Right lung (tissue), 10 donors: ENCODE results near the gene FBXO24. TPM values are rescaled to one million over a fixed set of nuclear protein-coding genes. Genes with fewer than 3 reads are reported as not detected.
"Not testable (repeated sequence)": the region's sequence is repeated elsewhere in the genome, so short reads cannot be mapped to it uniquely, and the experiment has no call there.

Source experiments
- DNase-seq, 2 donors: peaks; one replicate each; pipeline ENCODE4 v3.0.0-alpha.2; 2013
- long read RNA-seq, 8 donors: transcript quantifications; one replicate each; lab custom pipeline, GENCODE V29; 2026
- polyA plus RNA-seq, 5 donors: library from polyadenylated mRNA; unstranded; fragments of 120-200 nt; gene quantifications; one replicate each; pipeline versions ENCODE4 v1.2.1 to v1.2.3, GENCODE V29; 2013; ENCODE audit warnings: inconsistent platforms in 1 of 5, low replicate concordance in 1 of 5; ENCODE audit not compliant: insufficient read length in 5 of 5, insufficient read depth in 1 of 5

Gene FBXO24, protein sequence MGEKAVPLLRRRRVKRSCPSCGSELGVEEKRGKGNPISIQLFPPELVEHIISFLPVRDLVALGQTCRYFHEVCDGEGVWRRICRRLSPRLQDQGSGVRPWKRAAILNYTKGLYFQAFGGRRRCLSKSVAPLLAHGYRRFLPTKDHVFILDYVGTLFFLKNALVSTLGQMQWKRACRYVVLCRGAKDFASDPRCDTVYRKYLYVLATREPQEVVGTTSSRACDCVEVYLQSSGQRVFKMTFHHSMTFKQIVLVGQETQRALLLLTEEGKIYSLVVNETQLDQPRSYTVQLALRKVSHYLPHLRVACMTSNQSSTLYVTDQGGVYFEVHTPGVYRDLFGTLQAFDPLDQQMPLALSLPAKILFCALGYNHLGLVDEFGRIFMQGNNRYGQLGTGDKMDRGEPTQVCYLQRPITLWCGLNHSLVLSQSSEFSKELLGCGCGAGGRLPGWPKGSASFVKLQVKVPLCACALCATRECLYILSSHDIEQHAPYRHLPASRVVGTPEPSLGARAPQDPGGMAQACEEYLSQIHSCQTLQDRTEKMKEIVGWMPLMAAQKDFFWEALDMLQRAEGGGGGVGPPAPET
- polyA plus RNA-seq, result 1 to 10 TPM; 4.0 to 4.8 (median 4.5) TPM
- long read RNA-seq, donor 1, result 0 reads
- long read RNA-seq, donor 2, result 0 reads
- long read RNA-seq, donor 3, result 0 reads
- long read RNA-seq, donor 4, partial matches to known transcripts, result 13 of 13 reads
- long read RNA-seq, donor 4, other reads (novel, unspliced or antisense), result 0 of 13 reads
- long read RNA-seq, donor 5, result 0 reads
- long read RNA-seq, donor 6, result 0 reads
- long read RNA-seq, donor 7, partial matches to known transcripts, result 18 of 18 reads
- long read RNA-seq, donor 7, other reads (novel, unspliced or antisense), result 0 of 18 reads
- long read RNA-seq, donor 8, result 0 reads

DNA sequence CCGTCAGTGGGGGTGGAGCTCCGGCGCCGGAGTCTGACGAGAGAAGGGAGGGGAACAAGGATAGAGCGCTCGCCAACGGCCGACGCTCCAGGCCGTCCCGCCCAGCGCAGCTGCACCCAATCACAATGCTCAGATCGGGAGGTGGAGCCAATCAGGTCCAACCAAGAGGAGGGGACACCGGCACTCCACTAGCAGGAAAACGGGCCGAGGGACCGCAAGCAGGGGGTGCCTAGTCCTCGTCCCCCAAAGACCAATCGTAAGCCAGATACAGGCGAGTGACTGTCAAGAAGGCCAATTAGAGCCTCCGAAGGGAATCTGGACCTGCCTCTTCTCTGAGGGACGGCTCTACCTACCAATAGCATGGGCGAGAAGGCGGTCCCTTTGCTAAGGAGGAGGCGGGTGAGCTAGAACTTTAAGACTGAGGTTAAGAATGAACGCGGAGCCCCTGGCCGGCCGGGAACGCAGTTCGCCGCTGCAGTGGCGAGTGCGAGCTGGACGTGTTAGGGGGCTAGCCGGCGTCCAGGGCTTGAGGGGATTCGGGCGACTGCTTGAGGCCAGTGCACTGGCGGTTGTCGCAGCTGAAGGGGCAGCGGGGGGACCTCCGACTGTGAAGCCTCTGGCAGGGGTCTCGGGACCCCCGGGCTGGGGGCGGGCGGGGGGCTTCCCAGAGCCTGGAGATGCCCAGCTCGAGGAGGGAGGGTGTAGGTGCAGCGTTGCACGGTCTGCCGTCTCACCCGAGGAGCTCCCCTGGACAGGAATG is at the start of gene FBXO24:
FBXO24 (plus strand) TSS at position 63 of the 760 bp plus-strand sequence; CDS start at position 361, 298 bp downstream.
- peak; percentile 100 for DNase-seq

DNA sequence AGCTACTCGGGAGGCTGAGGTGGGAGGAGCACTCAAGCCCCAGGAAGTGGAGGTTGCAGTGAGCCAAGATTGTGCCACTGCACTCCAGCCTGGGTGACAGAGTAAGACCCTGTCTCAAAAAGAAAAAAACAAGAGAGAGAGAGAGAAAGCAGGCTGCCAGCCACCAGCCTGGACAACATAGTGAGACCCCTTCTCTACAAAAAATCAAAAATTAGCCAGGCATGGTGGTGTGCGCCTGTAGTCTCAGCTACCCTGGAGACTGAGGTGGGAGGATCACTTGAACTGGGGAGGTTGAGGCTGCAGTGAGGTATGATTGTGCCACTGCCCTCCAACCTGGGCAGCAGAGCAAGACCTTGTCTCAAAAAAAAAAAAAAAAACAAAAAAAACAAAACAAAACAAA is 49.4 kb upstream of the FBXO24 start:
- DNase-seq, result not testable (repeated sequence)

DNA sequence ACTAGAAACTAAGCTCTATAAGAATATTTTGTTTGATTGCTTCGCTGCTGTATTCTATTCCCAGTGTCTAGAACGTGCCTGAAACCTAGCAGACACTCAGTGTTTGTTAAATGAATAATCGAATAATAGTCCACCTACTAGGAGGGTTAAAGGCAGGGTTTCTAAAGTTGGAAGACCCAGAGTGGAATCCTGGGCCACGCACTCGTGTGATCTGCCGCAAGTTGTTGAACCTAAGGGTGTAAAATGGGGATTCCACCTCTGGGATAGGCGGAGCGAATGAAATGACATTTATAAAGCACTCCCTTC is 47.8 kb upstream of the FBXO24 start:
- DNase-seq, result no peak

DNA sequence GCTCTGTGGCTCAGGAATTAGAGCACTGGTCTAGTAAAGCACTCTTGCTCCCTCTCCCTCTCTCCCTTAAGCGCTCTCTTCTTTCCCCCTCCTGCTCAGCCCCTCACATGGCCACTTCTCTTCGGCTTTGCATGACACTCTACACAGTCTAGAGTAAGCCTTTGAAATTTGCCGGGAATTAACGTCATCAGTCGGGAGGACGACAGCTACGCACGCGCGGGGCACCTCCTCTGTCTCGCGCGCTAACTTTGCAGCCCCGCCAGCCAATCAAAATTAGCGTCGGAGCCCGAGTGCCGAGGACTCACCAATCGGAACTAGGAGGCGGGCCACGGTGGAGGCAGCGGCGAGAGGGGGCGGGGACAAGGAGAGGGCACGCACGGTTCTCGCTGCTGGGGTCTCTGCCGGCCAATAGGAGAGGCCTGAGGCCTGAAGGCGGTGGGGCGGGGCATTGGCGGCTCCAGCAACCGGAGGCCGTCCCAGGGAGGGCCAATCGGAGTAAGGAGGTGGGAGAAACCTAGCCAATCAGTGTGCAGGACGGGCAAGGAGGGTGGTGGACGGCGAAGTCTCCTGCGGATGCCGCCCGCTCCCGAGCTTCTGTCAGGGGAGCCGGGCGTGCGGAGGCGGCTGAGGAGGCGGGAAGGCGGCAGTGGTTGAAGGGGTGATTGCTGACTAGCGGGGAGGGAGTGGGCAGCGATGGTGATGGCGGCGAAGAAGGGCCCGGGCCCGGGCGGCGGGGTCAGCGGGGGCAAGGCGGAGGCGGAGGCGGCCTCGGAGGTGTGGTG is 47.3 kb upstream of the FBXO24 start, which contains the start of gene AGFG2:
AGFG2 (plus strand) TSS at position 550 of the 782 bp plus-strand sequence; CDS start at position 694, 144 bp downstream.
- DNase-seq, result peak; percentile 100

DNA sequence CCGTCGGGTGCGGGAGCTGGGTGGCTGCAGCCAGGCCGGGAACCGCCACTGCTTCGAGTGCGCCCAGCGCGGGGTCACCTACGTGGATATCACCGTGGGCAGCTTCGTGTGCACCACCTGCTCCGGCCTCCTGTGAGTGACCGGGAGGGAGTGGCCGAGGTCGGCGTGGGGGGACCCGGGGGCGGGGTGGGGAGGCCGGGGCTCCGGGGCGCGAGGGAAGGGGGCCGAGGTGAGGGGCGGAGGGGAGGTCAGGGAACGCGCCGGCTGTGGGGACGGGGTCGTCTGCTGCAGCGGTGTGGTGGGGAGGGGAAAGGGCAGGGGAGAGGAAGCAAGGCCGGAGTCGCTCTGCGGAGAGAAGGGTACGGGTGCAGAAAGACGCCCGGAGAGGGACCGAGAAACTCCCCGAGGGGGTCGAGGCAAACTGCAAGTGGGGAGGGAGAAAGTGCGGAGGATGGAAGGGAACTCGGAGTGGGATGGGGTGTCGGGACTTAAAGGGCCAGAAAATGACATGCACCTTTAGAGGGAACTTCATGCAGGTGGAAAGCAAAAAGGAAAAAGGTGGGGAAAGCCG is 46.6 kb upstream of the FBXO24 start:
- DNase-seq, result no peak

DNA sequence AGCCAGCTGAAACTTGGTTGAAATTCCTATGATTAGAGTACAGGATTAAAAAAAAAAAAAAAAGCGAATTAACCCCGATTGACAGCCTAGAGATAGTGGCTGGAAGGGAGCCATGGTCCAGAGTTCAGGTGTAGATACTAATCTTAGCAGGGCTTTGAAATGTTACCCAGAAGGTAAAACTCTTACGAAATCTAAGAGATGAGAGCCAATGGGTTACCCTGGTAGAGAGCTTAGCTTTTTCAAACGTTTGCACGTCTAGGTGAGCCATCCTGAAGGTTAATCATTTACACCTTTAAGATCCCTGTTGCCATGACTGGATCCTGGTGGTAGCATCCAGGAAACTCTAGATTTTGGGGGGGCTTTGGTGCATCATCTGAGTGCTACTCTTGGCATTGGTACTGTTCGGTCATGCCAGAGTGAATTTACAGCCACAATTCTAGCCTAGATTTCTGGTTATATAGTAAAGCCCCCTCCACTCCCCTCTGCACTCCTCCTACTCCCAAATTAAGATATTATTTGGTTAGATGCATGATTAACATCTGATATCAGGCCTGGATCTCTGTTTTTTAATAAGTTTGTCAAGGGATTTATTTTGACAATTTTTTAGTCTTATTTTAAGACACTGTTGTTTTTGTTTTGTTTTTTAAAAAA is 45.9 kb upstream of the FBXO24 start:
- DNase-seq, result no peak

DNA sequence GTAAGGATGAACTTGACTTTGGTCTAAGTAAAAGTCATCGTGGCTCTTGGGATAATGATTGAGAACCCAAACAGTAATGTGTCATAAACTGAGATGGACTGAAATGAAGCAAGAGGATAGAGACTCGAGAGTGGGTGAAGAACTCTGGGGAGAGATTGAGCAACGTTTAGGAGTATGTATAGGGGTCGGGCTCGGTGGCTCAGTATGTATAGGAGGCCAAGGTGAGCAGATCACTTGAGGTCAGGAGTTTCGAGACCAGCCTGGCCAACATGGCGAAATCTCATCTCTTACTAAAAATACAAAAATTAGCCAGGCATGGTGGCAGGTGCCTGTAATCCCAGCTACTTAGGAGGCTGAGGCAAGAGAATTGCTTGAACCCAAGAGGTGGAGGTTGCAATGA is 44.8 kb upstream of the FBXO24 start:
- not testable (repeated sequence) for DNase-seq

DNA sequence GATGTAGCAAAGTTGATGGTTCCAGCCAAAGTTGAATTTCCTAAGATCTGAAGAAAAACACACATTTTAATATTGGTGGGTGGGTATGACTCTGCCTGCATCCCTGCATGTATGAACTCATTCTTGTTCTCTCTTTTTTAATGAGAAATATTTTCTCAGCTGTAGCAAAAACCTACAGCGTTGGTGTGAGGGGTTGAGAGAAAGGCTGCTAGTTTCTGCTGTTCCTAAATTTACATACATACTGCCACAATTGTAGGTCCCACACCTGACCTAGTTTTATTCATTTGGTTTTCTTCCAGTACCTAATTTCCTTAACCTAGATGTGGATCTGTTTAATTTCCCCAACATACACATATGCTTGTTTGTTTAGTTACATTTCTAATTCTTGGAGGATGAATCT is 42.5 kb upstream of the FBXO24 start:
- no peak for DNase-seq

DNA sequence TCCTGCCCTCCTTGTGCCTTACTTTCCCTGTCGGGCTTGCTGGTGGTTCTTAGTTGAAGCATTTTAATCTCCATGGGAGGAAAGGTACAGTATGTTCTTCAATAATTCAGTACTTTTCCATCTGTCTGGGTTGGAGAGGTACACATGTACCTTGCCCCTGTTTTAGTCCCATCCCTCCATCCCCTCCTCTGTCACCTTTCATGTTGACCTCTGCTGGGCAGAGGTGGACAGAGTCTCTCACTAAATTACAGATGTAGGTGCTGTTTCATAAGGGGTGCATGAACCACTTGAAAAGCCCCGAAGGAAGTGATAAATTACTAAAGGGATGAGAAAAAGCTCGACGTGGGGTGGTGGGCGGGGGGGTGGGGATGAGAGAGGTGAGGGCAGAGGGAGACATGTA is 41.7 kb upstream of the FBXO24 start:
- DNase-seq, result no peak

DNA sequence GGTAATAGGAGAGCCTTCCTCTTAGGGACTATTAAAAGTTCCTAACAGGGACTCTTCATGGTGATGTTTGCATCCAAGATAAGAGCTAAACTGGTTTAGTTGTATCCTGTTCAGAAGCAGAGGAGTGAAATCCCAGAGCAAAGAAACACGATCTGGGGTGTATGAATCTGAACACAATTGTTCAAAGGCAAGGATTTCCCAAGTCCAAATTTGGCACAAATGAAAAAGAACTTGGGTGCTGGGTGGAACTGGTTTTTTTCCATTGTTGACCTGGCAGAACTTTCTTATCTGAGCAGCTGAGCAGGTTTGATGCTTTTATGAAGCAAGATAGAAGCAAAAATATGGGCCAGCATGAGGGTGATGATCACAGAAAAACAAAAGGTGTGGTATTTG is 41.2 kb upstream of the FBXO24 start:
- no peak for DNase-seq

DNA sequence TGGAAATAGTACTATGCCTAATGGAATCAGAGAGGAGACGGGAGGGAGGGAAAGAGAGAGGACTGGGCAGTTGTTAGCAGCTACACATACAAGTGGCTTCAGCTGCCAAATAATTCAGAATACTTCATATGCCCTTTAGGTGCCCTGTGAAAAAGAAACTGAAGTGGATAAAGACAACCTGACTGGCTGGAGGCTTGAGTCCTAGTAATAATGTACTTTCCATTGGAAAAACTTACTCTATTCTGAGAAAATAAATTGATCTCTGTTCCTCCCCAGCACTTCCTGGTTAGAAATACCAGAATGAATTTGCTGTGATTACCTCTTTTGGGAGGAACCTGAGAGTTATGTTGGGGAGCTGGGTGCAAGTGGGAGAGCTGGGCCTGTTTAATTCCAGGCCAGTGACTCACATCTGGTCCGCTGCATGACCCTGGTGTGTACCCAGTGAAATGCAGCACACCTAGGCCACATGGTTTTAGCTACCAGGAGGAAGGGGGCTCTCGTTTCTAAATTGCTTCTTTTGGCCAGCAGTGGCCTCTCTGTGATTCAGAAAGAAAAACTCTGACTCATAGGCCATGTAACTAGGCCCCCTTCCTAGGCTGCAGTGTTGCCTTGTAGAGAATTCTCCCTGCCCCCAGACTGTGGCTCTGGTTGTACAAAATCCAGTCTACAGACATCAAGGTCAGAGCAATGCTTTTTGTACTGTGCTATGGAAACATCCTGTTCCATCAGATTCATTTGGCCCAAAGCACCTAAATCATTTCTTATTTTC is 40.6 kb upstream of the FBXO24 start:
- no peak for DNase-seq

DNA sequence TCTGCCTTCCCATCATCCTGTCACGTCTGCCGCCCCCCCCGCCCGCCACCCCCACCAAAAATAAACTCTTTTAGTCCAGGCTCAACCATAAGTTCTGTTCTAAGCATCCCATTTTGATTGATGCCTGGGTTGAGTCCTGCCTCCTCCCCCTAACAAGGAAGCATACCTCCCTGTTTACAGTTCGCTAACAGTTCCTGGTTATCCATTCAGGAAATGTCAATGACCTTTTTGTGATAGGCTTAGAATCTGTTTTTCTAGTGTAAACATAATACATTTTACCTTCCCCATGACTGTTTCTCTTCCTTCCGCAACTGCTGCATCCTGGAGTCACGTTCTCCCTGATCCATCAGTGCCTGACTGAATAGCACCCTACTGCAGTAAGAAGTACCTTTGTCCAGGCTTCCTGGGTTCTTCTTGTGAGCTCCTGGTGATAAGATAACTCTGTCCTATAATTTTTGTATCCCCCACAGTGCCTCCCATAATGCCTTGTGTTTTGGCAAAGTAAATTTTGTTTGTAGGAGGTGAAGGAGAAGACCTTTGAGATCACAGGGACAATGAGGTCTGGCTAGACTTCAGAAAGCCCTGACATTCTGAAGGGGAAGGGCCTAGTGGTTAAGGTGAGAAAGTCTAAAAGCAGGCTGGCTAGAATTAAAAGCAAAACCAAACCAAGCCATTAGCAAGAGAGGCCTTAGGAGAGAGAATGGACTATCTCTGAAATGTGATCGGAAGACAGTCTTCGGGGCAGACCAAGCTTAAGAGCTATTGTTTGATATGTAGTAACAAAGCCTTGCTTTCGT is 39.8 kb upstream of the FBXO24 start:
- DNase-seq, result no peak

DNA sequence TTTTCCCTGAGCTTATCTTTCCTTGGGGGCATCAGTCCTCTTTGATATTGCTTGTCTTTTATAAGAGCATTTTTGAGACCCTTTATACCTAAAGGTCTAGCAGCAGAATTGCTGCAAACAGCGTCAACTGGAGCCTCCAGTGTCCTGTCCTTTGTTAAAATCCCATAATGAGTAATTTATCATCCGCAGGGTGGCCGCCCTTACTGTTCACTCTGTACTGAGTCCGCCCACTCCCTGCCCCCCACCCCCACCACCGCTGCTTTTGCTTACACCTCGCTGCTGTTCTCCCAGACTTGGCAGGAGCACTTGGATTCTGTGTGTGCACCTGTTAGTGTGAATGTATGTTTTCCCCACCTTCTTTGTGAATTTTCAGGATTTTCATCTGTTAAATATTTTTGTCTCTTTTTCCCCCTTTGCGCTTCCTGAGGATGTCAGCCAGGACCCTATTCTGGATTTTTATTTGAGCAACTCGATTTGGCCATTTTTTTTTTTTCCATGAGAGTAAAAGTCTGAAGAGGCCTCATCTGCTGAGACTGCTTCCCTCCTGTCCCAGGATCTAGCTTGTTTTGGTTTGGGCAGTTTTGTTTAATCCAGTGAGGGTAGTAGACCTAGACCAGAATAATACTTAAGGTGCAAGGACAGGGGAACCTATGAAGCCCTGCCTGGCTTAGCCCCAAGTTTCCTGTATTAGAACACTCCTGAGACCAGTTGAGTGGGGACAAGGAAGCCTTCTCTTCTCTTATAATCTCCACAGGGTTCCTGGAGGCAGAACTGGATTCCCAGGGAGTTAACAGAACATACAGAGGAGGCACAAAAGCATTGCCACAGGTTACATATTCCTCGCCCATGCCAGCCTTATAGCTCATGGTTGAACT is 39.0 kb upstream of the FBXO24 start:
- no peak for DNase-seq

DNA sequence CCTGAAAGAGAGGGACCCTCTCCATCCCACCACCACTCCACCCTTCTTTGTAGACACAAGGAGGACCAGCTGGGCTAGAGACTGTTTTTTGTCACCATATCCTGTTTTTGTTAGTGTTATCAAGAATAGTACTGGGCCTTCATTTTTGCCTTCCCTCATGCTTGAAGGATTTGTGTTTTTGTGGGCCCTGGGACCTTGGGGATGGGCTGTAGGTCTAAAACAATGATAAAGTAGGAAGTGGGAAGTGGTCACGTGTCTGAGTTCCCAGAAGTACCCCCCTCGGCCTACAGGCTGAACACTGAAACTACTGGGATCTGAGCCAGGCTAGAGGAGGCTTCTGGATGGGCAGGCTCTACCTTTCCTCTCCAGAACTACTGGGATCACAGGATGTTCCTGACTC is 38.3 kb upstream of the FBXO24 start:
- no peak for DNase-seq

DNA sequence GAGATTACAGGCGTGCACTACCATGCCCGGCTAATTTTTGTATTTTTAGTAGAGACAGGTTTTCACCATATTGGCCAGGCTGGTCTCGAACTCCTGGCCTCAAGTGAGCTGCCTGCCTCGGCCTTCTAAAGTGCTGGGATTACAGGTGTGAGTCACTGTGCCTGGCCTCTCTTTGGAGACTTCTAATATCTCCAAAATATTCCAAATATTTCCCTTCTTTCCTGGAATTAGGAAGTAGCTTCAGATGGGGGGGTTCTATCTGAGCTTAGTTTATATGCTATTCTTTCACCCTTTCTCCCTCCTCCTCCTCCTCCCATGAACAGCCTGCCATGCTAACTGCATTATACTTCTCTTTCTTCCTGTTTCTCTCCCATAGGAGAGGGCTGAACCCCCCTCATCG is 37.7 kb upstream of the FBXO24 start:
- not testable (repeated sequence) for DNase-seq

DNA sequence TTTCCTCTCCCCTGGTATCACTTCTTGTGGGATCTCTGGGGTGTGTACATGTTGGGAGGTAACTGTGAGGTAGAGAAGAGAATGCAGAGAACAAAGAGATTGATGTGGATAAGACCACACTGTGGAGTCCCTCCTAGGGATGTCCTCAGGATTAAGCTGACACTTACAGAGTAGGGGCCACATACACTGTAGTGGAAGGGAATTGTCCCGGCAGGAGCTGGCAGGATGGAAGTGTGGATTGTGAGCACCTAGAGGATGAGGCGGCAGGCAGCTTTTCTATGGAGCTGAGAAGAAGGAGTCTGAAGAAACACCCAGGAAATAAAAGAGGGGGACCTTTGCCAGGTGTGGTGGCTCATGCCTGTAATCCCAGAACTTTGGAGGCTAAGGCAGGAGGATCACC is 33.6 kb upstream of the FBXO24 start:
- no peak for DNase-seq

DNA sequence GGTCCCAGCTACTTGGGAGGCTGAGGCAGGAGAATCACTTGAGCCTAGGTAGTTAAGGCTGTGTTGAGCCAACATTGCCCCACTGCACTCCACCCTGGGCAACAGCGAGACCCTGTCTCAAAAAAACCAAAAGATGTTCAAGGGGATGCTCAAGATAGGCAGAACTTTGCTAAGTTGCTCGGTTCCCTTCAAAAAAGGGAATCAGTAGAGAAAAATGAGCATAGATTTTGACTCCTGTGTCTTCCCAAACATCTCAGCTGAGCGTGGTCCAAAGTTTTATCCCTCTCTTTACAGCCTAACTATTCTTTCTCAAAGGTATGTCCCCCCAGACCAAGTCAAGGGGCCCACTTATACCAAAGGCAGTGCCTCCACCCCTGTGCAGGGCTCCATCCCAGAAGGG is 33.1 kb upstream of the FBXO24 start:
- no peak for DNase-seq

DNA sequence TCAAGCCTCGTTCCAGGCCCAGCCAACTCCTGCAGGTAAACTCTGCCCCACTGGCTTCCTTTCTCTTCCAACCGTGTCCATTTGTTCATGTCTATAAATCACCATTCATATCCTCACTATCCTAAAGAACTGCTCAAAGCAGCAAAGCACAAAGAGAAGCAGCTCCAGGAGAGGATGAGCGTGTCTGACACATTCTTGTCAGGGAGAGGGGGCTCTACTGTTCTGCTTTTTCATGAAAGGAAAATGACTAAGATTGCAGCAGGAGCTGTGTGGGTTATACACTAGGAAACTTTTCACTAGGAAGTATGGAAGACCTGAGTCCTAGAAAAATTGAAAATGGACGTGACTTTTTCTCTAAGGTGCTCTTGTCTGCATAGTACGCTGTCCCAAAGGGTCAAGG is 30.4 kb upstream of the FBXO24 start:
- DNase-seq, result no peak
